Measurements from ENCODE around the gene KCNAB1. TPM values are rescaled to one million over a fixed set of nuclear protein-coding genes. Genes with fewer than 3 reads are reported as not detected.

Gene KCNAB1
- total RNA-seq, 2 experiments from 2014 or later = not detected

- H3K4me2 ChIP-seq (ENCODE audit: low read length) = no peak overlapping the region
- no peak for TF ChIP-seq CTCF (conservative IDR thresholded peaks at IDR 0.05; ENCODE audit: low read length)
- POLR2A ChIA-PET = interaction anchor here (0.6 to 1.3 kb wide), 4 partner anchors 17 to 94 kb away, joined by 3 to 4 read pairs (median 4); no protein-coding TSS in a partner anchor
- no peak overlapping the region for H2AFZ ChIP-seq (ENCODE audit: low read length)
- CTCF ChIA-PET (ENCODE audit: unreplicated experiment) = no interaction called here
- H3K79me2 ChIP-seq (ENCODE audit: insufficient read depth, low read depth, low read length) = no peaks in the 10 kb centered on the region
- no peak overlapping the region for H3K27ac ChIP-seq (ENCODE audit: low read depth, low read length, poor library complexity, severe bottlenecking)
- H3K4me3 ChIP-seq (ENCODE audit: low read depth, low read length, poor library complexity, severe bottlenecking) = no peak overlapping the region
- BruUV-seq (replicated peaks) = no TSS peak
- no peaks in the 10 kb centered on the region for H4K20me1 ChIP-seq (ENCODE audit: insufficient read depth, low read length)
- H3K9me2 ChIP-seq (ENCODE audit: insufficient read depth, low read length) = no peaks in the 10 kb centered on the region
- H3K36me3 ChIP-seq (ENCODE audit: insufficient read depth, low read length) = no peaks in the 10 kb centered on the region
- no peaks in the 10 kb centered on the region for H3K4me1 ChIP-seq (ENCODE audit: insufficient read depth, low read length, poor library complexity, severe bottlenecking)
- no peak for DNase-seq (ENCODE audit: low spot score)
- no peaks in the 10 kb centered on the region for H3K9me3 ChIP-seq (ENCODE audit: low read length)
- intact Hi-C loops (cut with micrococcal nuclease; ENCODE audit: unreplicated experiment) = no loop called here
These were observed 23.7 kb downstream of the KCNAB1 start for GRCh38 chr3:156144060-156144459.

- intact Hi-C loops (cut with micrococcal nuclease; ENCODE audit: unreplicated experiment) = no loop called here
- Histone ChIP-seq H3K36me3 (ENCODE audit: insufficient read depth, low read length) (no peaks in the 10 kb centered on the region), H3K9me2 (ENCODE audit: insufficient read depth, low read length) (no peaks in the 10 kb centered on the region), H2AFZ (ENCODE audit: low read length) (no peak overlapping the region), H3K4me1 (ENCODE audit: insufficient read depth, low read length, poor library complexity, severe bottlenecking) (no peaks in the 10 kb centered on the region), H3K4me3 (ENCODE audit: low read depth, low read length, poor library complexity, severe bottlenecking) (no peak overlapping the region), H3K9me3 (ENCODE audit: low read length) (no peaks in the 10 kb centered on the region), H3K27ac (ENCODE audit: low read depth, low read length, poor library complexity, severe bottlenecking) (no peak overlapping the region), H4K20me1 (ENCODE audit: insufficient read depth, low read length) (no peaks in the 10 kb centered on the region), H3K79me2 (ENCODE audit: insufficient read depth, low read depth, low read length) (no peaks in the 10 kb centered on the region), H3K4me2 (ENCODE audit: low read length) (no peak overlapping the region)
- POLR2A ChIA-PET = no interaction called here
- no TSS peak for BruUV-seq (replicated peaks)
- TF ChIP-seq CTCF (conservative IDR thresholded peaks at IDR 0.05; ENCODE audit: low read length) = no peak
- TF ChIP-seq EZH2phosphoT487 (IDR thresholded peaks at IDR 0.05; ENCODE audit: borderline replicate concordance, low read depth, low read length) = no peak
- CTCF ChIA-PET (ENCODE audit: unreplicated experiment) = no interaction called here
- no peak for DNase-seq (ENCODE audit: low spot score)
These were observed 25.5 kb downstream of the KCNAB1 start for GRCh38 chr3:156145866-156146265.

GRCh38 chr3:156148345-156148945 is 28.1 kb downstream of the KCNAB1 start:
- Histone ChIP-seq H3K79me2 (ENCODE audit: insufficient read depth, low read depth, low read length) (no peaks in the 10 kb centered on the region), H3K4me1 (ENCODE audit: insufficient read depth, low read length, poor library complexity, severe bottlenecking) (no peaks in the 10 kb centered on the region), H3K4me2 (ENCODE audit: low read length) (no peak overlapping the region), H4K20me1 (ENCODE audit: insufficient read depth, low read length) (no peaks in the 10 kb centered on the region), H2AFZ (ENCODE audit: low read length) (no peak overlapping the region), H3K4me3 (ENCODE audit: low read depth, low read length, poor library complexity, severe bottlenecking) (no peak overlapping the region), H3K36me3 (ENCODE audit: insufficient read depth, low read length) (no peaks in the 10 kb centered on the region), H3K27ac (ENCODE audit: low read depth, low read length, poor library complexity, severe bottlenecking) (no peak overlapping the region), H3K9me3 (ENCODE audit: low read length) (no peaks in the 10 kb centered on the region), H3K9me2 (ENCODE audit: insufficient read depth, low read length) (no peaks in the 10 kb centered on the region)
- CTCF ChIA-PET (ENCODE audit: unreplicated experiment) = no interaction called here
- intact Hi-C loops (cut with micrococcal nuclease; ENCODE audit: unreplicated experiment) = no loop called here
- no TSS peak for BruUV-seq (replicated peaks)
- TF ChIP-seq EZH2phosphoT487 (IDR thresholded peaks at IDR 0.05; ENCODE audit: borderline replicate concordance, low read depth, low read length) = no peak
- POLR2A ChIA-PET = interaction anchor here (0.7 kb wide), 1 partner anchor 248 kb away, joined by 3 read pairs; no protein-coding TSS in a partner anchor
- no peak for DNase-seq (ENCODE audit: low spot score)

Measured in OCI-LY7 (cell line).